T-helper 17 cell (primary cell): ENCODE measurements around the gene TSHZ1. TPM values are rescaled to one million over a fixed set of nuclear protein-coding genes. Genes with fewer than 3 reads are reported as not detected.
A peak's percentile ranks its signal among the peaks of the same experiment; 100 is the strongest.

Experiments
- ATAC-seq: fragments of 150-1000 bp; cut with Tn5 transposase; 2 replicates; pipeline ENCODE4 v1.10.0; 2021; ENCODE audit warnings: mild to moderate bottlenecking, moderate library complexity
- DNase-seq, 3 donors: peaks; one replicate each; pipeline versions ENCODE4 v3.0.0 to v3.0.0-alpha.2; 2020 to 2021
- H3K9me3 ChIP-seq: one replicate; pipeline ENCODE4 v1.7.0; 2013; ENCODE audit warnings: low read length, mild to moderate bottlenecking; ENCODE audit not compliant: control insufficient read depth, poor library complexity, severe bottlenecking
- H3K27ac Mint-ChIP-seq: one replicate; pipeline ENCODE4 v1.8.0; 2022; ENCODE audit warnings: mild to moderate bottlenecking, moderate library complexity, mixed read lengths
- H3K27me3 Mint-ChIP-seq: one replicate; pipeline ENCODE4 v1.8.0; 2022; ENCODE audit warnings: mixed read lengths
- H3K36me3 Mint-ChIP-seq: one replicate; pipeline ENCODE4 v1.8.0; 2022; ENCODE audit warnings: low read depth, mixed read lengths
- H3K4me1 Mint-ChIP-seq: one replicate; pipeline ENCODE4 v1.8.0; 2022; ENCODE audit warnings: mild to moderate bottlenecking, mixed read lengths
- H3K4me3 Mint-ChIP-seq: one replicate; pipeline ENCODE4 v1.8.0; 2022; ENCODE audit warnings: mild to moderate bottlenecking, moderate library complexity, mixed read lengths
- total RNA-seq, 4 donors: library from RNA in 2 of 4; stranded (reverse) in 2 of 4; gene quantifications; one replicate each; pipeline ENCODE4 v1.2.3 and lab custom pipeline; 2022 to 2026

Gene TSHZ1, protein sequence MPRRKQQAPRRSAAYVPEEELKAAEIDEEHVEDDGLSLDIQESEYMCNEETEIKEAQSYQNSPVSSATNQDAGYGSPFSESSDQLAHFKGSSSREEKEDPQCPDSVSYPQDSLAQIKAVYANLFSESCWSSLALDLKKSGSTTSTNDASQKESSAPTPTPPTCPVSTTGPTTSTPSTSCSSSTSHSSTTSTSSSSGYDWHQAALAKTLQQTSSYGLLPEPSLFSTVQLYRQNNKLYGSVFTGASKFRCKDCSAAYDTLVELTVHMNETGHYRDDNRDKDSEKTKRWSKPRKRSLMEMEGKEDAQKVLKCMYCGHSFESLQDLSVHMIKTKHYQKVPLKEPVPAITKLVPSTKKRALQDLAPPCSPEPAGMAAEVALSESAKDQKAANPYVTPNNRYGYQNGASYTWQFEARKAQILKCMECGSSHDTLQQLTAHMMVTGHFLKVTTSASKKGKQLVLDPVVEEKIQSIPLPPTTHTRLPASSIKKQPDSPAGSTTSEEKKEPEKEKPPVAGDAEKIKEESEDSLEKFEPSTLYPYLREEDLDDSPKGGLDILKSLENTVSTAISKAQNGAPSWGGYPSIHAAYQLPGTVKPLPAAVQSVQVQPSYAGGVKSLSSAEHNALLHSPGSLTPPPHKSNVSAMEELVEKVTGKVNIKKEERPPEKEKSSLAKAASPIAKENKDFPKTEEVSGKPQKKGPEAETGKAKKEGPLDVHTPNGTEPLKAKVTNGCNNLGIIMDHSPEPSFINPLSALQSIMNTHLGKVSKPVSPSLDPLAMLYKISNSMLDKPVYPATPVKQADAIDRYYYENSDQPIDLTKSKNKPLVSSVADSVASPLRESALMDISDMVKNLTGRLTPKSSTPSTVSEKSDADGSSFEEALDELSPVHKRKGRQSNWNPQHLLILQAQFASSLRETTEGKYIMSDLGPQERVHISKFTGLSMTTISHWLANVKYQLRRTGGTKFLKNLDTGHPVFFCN (N-terminal part only)
- total RNA-seq (10 to 100 TPM; 17.5 to 17.6 TPM), total RNA-seq (lab: John Stamatoyannopoulos, UW) (28.1 to 30.2 reads per million in 2 donors)

DNA sequence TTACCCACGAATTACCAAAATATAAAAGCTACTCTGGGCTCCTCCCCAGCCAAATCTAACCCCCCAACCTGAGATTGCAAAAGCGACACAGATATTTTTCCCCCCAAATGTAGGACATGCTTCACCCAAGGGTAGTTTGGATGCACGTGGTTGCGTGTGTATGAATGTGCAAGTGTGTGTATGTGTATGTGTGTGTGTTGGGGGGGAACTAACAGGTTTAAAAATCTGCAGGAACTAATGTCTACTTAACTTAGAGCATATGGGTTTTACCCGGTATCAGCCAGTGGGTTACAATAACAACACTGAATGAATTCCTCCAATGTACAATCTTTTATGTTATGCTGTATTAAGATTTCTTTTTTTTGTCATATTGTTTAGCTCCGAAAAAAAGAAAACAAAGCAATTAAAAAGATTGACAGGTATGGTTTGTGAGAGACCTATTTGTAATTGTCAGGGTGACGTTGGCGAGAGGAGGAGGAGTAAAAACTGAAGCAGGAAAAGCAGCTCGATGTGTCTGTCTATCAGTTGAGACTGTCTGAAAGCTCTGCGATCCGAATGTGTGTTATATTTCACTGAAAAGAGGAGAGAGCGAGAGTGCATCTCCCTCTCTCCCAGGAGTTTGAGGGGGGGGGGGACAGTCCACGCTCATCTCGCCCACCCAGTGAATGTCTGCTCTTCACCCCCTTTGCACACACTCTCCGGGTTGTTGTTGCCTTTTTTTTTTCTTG lies at the start of gene TSHZ1:
TSS of gene TSHZ1 (plus strand) at position 524 of the 728 bp plus-strand sequence. CDS start 1,080 bp downstream, outside the sequence.
- no peaks in the 10 kb centered on the region for H3K27me3 Mint-ChIP-seq
- H3K27ac Mint-ChIP-seq = peak within 1 kb of the TSS; percentile 99
- DNase-seq (peak in 1 of 3 donors; percentile 30), ATAC-seq (peak; percentile 61)
- H3K4me1 Mint-ChIP-seq = peaks cover 53% of the 10 kb centered on the region
- peak within 1 kb of the TSS; percentile 98 for H3K4me3 Mint-ChIP-seq
- no peaks in the 10 kb centered on the region for H3K9me3 ChIP-seq
- peaks cover 5% of the 10 kb centered on the region for H3K36me3 Mint-ChIP-seq

DNA sequence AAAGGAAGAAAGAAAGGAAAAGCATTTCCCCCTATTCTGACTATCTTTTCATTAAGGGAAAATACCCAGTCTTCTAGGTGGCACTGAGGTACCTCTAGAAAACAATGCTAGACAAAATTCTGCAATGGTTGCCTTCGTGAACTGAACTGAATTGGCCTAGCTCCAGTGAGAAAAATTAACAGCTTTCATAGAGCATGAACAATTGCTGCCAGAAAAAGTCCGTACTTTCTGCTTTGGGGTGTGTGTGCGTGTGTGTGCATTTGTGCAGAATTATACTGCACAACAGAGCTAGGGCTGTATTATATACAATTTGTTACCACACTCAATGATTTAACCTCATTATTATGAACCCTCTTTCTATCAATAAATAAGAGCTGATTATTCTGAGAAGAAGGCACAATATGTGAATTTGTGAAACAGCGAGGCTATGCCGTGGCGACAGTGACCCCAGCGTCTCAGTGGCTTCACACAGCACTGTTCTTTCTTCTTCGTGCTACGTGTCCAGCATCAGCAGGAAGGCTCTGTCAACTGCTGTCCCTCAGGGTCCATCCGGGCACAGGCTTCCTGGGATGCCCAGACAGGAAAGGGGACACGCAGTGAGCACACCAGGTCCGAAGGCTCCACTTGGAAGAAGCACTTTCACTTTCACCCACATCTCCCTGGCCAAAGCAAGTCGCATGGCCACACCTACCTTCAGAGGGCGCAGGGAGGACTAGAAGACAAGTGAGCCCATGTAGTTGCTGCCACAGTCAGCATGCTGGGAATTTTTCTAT lies 49.2 kb upstream of the TSHZ1 start:
- ATAC-seq (peak; percentile 53), DNase-seq (no peak)
- Mint-ChIP-seq H3K4me3 (peak overlapping the region; percentile 86), H3K36me3 (no peaks in the 10 kb centered on the region), H3K27me3 (peaks cover 25% of the 10 kb centered on the region), H3K27ac (no peak overlapping the region), H3K4me1 (peaks cover 9% of the 10 kb centered on the region)
- no peaks in the 10 kb centered on the region for H3K9me3 ChIP-seq

DNA sequence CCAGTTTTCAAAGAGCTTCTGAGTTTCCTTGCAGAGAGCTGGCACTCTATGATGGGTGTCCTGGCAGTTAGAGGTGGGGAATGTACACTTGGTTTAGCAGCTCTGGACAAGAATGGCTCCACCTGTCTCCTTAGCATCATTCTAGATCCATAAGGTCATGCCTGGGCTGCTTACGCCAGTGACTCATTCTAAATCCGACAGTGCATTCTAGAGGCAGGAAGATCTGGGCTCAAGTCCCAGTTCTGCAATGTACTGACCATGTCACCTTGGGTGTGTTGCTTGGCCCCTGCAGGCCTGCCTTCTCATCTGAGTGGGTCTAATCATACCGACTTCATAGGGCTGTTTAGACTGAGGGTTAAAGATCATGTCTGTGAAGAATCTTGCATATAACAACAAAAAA lies 48.1 kb upstream of the TSHZ1 start:
- Mint-ChIP-seq H3K4me1 (peaks cover 9% of the 10 kb centered on the region), H3K4me3 (no peak overlapping the region), H3K27ac (no peak overlapping the region), H3K27me3 (peaks cover 32% of the 10 kb centered on the region), H3K36me3 (no peaks in the 10 kb centered on the region)
- ATAC-seq (no peak), DNase-seq (no peak)
- H3K9me3 ChIP-seq = no peaks in the 10 kb centered on the region

DNA sequence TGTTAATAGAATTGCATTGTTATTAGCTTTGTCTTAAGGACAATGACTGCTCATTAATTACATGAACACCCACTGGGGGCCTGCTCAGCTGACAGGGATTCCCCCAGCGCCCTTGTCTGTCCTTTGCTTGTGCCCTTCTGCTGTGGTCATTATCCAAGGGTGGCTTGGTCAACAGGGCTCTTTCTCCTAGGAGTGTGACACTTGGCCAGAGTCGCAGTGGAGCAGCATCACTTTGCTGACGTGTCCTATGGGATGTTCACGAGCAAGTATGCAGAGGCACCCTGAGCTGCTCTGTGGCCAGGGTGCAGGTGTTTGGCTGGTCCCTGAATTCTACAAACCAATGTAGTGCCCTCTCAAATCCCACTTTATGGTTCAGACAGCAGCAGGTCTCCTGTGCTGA lies 47.6 kb upstream of the TSHZ1 start:
- H3K9me3 ChIP-seq = no peaks in the 10 kb centered on the region
- no peak overlapping the region for H3K4me3 Mint-ChIP-seq
- peaks cover 9% of the 10 kb centered on the region for H3K4me1 Mint-ChIP-seq
- DNase-seq = no peak
- no peak overlapping the region for H3K27ac Mint-ChIP-seq
- H3K27me3 Mint-ChIP-seq = peaks cover 32% of the 10 kb centered on the region
- ATAC-seq = no peak
- H3K36me3 Mint-ChIP-seq = no peaks in the 10 kb centered on the region

DNA sequence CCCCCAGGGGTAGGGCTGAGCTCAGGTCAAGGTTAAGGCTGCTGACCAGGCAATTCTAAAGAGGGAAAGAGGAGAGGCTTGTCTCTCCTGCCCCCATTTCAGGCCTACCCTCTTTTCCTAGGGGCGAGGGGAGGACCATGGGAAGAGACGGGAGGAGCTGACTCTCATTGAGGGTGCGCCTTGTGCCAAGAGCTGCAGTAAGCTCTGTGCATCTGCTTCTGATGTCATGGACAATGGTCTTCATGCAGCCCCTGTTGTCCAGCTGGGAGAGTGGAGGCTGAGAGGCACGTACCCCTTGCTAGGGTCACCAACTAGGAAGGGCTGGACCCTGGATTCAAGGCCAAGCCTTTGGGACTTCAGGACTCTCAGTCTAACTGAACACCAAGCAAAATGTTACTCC lies 46.9 kb upstream of the TSHZ1 start:
- peaks cover 9% of the 10 kb centered on the region for H3K4me1 Mint-ChIP-seq
- peaks cover 32% of the 10 kb centered on the region for H3K27me3 Mint-ChIP-seq
- no peak for DNase-seq
- no peak overlapping the region for H3K4me3 Mint-ChIP-seq
- H3K27ac Mint-ChIP-seq = no peak overlapping the region
- no peak for ATAC-seq
- H3K36me3 Mint-ChIP-seq = no peaks in the 10 kb centered on the region
- no peaks in the 10 kb centered on the region for H3K9me3 ChIP-seq

DNA sequence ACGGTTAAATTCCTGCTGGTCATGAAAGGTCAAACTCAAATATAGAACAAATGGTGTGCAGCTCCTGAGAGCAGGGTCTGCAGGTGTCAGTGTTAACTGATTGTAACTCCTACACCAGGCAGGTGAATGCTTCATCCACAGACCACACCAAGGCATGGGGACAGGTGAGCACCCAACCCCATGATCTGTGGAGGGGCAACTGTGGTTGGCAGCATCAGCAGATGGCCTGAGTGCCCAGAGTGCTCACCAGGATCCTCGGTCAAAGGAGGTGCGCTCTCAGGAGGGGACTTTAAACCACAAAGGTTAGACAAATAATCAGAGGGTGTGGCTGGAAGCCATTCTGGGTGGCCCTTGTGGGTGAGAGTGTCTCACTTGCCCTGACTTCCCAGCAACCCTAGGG lies 46.1 kb upstream of the TSHZ1 start:
- Mint-ChIP-seq H3K4me1 (peaks cover 9% of the 10 kb centered on the region), H3K36me3 (no peaks in the 10 kb centered on the region), H3K4me3 (no peak overlapping the region), H3K27ac (no peak overlapping the region), H3K27me3 (peaks cover 32% of the 10 kb centered on the region)
- H3K9me3 ChIP-seq = no peaks in the 10 kb centered on the region
- ATAC-seq = no peak
- no peak for DNase-seq

DNA sequence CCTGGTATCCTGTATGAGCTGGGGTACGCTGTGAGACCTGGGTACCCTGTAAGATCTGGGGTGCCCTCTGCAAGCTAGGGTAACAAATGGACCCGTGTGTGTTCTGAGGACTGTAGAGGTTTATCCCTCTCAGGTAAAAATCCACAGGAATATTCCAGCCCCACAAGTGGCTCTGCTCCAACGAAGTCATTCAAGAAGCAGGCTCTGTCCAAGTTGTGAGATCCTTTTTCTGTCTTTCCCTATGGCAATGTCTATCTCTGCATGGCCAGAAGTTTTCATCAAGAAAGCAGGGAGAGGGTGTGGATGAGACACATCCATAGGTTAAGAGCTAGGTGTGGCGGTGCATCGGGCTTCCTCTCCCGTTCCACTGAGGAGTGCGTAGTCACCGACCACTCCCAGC lies 44.7 kb upstream of the TSHZ1 start:
- Mint-ChIP-seq H3K4me1 (peaks cover 9% of the 10 kb centered on the region), H3K4me3 (no peak overlapping the region), H3K27me3 (peaks cover 24% of the 10 kb centered on the region), H3K27ac (no peak overlapping the region), H3K36me3 (no peaks in the 10 kb centered on the region)
- no peak for ATAC-seq
- DNase-seq = no peak
- no peaks in the 10 kb centered on the region for H3K9me3 ChIP-seq

DNA sequence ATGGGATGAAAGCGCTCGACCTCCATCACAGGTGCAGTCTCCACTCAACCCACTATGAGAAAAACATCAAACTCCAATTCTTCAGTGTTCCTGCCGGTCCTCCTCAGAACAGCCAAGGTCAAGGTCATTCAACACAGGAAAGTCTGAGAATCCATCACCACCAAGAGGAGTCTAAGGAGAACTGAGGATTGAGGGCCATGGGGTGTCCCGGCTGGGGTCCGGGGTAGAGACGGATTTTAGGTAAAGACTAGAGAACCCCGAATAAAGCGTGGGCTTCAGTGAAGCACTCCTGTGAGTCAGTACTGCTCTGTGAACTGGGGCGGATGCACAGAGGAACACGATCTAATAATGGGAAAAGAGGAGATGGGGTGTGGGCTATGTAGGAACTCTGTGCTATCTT lies 43.5 kb upstream of the TSHZ1 start:
- H3K9me3 ChIP-seq = no peaks in the 10 kb centered on the region
- no peak for ATAC-seq
- Mint-ChIP-seq H3K4me3 (no peak overlapping the region), H3K27ac (no peak overlapping the region), H3K27me3 (peaks cover 20% of the 10 kb centered on the region), H3K36me3 (no peaks in the 10 kb centered on the region), H3K4me1 (no peaks in the 10 kb centered on the region)
- no peak for DNase-seq

DNA sequence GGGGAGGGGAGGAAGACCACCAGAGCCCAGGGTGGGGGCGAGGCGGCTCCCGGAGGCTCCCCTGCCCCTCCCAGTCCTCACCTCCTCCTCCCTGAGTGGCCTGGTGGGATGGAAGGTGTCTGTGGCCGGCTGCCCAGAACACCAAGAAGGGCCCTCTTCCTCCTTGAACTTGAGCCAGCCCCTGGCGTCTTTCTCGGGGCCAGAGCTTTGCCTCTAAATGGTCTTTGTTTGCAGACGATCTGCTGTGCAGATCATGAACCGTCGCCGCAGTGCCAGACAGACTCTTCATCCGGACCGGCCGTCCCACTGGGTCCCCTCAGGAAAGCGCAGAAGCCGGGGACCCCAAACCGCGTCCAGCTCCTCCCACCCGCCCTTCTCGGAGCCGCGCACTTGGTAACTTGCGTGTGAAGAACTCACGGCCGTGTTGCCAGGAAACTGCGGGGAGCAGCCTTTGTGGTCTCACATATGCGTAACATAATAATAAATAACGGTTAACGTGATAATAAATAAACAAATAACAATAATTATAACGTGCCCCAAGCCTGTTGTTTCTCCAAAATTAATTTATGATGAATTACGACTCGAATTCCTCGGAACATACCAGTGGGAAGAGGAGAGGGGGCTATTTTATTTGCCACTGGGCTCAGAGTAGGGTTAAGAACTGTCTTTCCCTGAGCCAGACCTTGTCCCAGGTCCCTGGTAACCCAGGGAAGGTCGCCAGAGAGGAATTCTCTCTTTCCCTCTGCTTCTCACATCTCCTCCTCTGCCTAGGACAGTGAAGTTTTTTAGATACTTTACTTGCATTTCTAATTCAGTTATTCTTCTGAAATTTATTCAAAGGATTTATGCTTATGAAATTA lies 42.6 kb upstream of the TSHZ1 start:
- no peak for ATAC-seq
- Mint-ChIP-seq H3K27me3 (peaks cover 27% of the 10 kb centered on the region), H3K27ac (no peak overlapping the region), H3K36me3 (no peaks in the 10 kb centered on the region), H3K4me3 (no peak overlapping the region), H3K4me1 (peaks cover 3% of the 10 kb centered on the region)
- no peaks in the 10 kb centered on the region for H3K9me3 ChIP-seq
- no peak for DNase-seq

DNA sequence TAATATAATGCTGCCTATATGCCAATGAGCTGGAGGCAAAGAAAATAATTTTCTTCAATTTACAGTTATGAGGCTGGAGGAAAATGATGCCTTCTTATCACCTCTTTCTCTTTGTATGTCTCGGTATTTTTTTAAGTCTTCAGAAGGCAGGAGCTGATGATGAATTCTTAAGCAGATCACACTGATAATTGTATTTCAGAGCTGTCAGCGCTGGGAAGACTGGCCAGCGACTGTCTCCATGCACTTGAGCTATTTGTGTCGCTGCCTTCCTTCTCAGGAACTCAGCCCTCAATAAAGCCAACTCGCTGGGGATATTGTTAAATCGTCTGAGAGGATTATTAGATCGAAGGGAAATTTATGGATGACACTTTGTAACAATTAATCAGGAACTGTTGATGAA lies 42.0 kb upstream of the TSHZ1 start:
- Mint-ChIP-seq H3K4me3 (no peak overlapping the region), H3K27me3 (peaks cover 21% of the 10 kb centered on the region), H3K27ac (no peak overlapping the region), H3K36me3 (no peaks in the 10 kb centered on the region), H3K4me1 (peaks cover 7% of the 10 kb centered on the region)
- DNase-seq = no peak
- no peaks in the 10 kb centered on the region for H3K9me3 ChIP-seq
- no peak for ATAC-seq

DNA sequence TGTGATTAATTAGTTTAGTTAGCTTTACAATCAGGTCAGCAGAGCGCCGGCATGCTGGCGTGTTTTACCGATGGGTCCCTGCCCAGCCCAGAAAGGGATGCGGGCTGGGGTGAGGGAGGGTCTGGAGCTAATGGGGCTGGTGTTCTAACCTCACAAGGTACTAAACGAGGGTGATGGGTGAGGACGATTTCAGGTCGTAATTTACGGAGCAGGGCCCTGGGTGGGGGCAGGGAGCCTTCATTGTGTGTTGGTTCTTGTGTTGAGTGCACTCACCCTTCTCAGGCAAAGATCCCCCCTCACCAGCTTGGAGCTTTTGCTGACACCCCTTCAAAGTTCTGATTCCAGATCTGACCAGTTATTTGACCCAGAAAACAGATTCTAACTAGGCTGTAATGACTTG lies 41.2 kb upstream of the TSHZ1 start:
- no peak overlapping the region for H3K27ac Mint-ChIP-seq
- H3K27me3 Mint-ChIP-seq = peaks cover 23% of the 10 kb centered on the region
- no peak for ATAC-seq
- no peaks in the 10 kb centered on the region for H3K9me3 ChIP-seq
- no peak for DNase-seq
- peaks cover 7% of the 10 kb centered on the region for H3K4me1 Mint-ChIP-seq
- H3K36me3 Mint-ChIP-seq = no peaks in the 10 kb centered on the region
- H3K4me3 Mint-ChIP-seq = no peak overlapping the region
